K562 treated with DMSO at 1 percent for 24 hours (cell line): ENCODE measurements around the gene OR5J2. TPM values are rescaled to one million over a fixed set of nuclear protein-coding genes. Genes with fewer than 3 reads are reported as not detected.

Source experiments
- total RNA-seq: library from RNA; unstranded; fragments of 300-600 nt; gene quantifications from 2 replicates; pipeline ENCODE4 v1.2.3, GENCODE V29; 2022; ENCODE audit warnings: low read depth; ENCODE audit not compliant: insufficient read depth

The OR5J2 gene
- total RNA-seq, result not detected in 2 replicates

GRCh38 chr11:56176318-56176717 lies at the start of gene OR5J2:
Gene OR5J2 (plus strand): TSS chr11:56176618. CDS start chr11:56176618, 0 bp downstream.

GRCh38 chr11:56140151-56140661 lies 36.2 kb upstream of the OR5J2 start, which contains the start of gene OR8J3:
Gene OR8J3 (minus strand): TSS chr11:56140201. CDS start chr11:56137718, 2,483 bp downstream.

GRCh38 chr11:56160217-56160616 lies 16.2 kb upstream of the OR5J2 start, which contains the start of gene OR8K5:
Gene OR8K5 (minus strand): TSS chr11:56160317. CDS start chr11:56160317, 0 bp downstream.

Other genes with a start within 250 kb of the OR5J2 start
- not detected in 2 replicates for gene OR5I1, start 240.2 kb upstream of the OR5J2 start, total RNA-seq
- not detected in 2 replicates for gene OR10AG1, start 206.7 kb upstream of the OR5J2 start, total RNA-seq
- not detected in 2 replicates for gene OR5F1, start 182.0 kb upstream of the OR5J2 start, total RNA-seq
- gene OR5AS1, start 149.0 kb upstream of the OR5J2 start, total RNA-seq, result not detected in 2 replicates
- gene OR8I2, start 83.3 kb upstream of the OR5J2 start, total RNA-seq, result not detected in 2 replicates
- gene OR8H2, start 72.9 kb upstream of the OR5J2 start, total RNA-seq, result not detected in 2 replicates
- gene OR8H3, start 54.2 kb upstream of the OR5J2 start, total RNA-seq, result not detected in 2 replicates
- not detected in 2 replicates for gene OR8J3, start 36.4 kb upstream of the OR5J2 start, total RNA-seq
- not detected in 2 replicates for gene OR8K5, start 16.3 kb upstream of the OR5J2 start, total RNA-seq
- not detected in 2 replicates for gene OR5T2, start 57.6 kb downstream of the OR5J2 start, total RNA-seq
- gene OR5T3, start 75.6 kb downstream of the OR5J2 start, total RNA-seq, result not detected in 2 replicates
- gene OR5T1, start 97.5 kb downstream of the OR5J2 start, total RNA-seq, result not detected in 2 replicates
- gene OR8H1, start 115.6 kb downstream of the OR5J2 start, total RNA-seq, result not detected in 2 replicates
- gene OR8K3, start 138.5 kb downstream of the OR5J2 start, total RNA-seq, result not detected in 2 replicates
- gene OR8K1, start 169.4 kb downstream of the OR5J2 start, total RNA-seq, result not detected in 2 replicates
- gene OR8J1, start 177.7 kb downstream of the OR5J2 start, total RNA-seq, result not detected in 2 replicates
- gene OR8U1, start 199.0 kb downstream of the OR5J2 start, total RNA-seq, result not detected in 2 replicates
- not detected in 2 replicates for gene OR5AL1, start 236.1 kb downstream of the OR5J2 start, total RNA-seq